Liver (tissue), 9 donors: ENCODE measurements around the gene FLOT2. TPM values are rescaled to one million over a fixed set of nuclear protein-coding genes. Genes with fewer than 3 reads are reported as not detected.

Source experiments
- DNase-seq: peaks from one replicate; pipeline ENCODE4 v3.0.0-alpha.2; 2017; ENCODE audit warnings: low spot score
- H3K27ac ChIP-seq, 2 donors: one replicate each; pipeline ENCODE4 v1.7.0; 2013; ENCODE audit warnings: inconsistent platforms in 2 of 2, low read length in 2 of 2, control low read depth in 1 of 2, low read depth in 1 of 2, mild to moderate bottlenecking in 1 of 2
- H3K27me3 ChIP-seq, 4 donors: one replicate each; pipeline versions ENCODE4 v1.6.1 to v1.7.0; 2013; ENCODE audit warnings: low read length in 3 of 4, inconsistent platforms in 1 of 4, mild to moderate bottlenecking in 1 of 4, moderate library complexity in 1 of 4; ENCODE audit not compliant: control insufficient read depth in 4 of 4, insufficient read depth in 4 of 4
- H3K36me3 ChIP-seq, 4 donors: one replicate each; pipeline versions ENCODE4 v1.6.1 to v1.7.0; 2013; ENCODE audit warnings: low read length in 3 of 4, mild to moderate bottlenecking in 3 of 4, low read depth in 1 of 4, moderate library complexity in 1 of 4; ENCODE audit not compliant: control insufficient read depth in 4 of 4, insufficient read depth in 3 of 4
- H3K4me1 ChIP-seq, 4 donors: one replicate each; pipeline versions ENCODE4 v1.6.1 to v1.7.0; 2013; ENCODE audit warnings: low read length in 3 of 4, mild to moderate bottlenecking in 3 of 4, moderate library complexity in 1 of 4; ENCODE audit not compliant: control insufficient read depth in 4 of 4, insufficient read depth in 4 of 4
- H3K4me3 ChIP-seq, 3 donors: one replicate each; pipeline versions ENCODE4 v1.6.1 to v1.7.0; 2013; ENCODE audit warnings: low read length in 3 of 3, control low read depth in 1 of 3, low read depth in 1 of 3, mild to moderate bottlenecking in 1 of 3
- H3K9ac ChIP-seq, 2 donors: one replicate each; pipeline ENCODE4 v1.7.0; 2013; ENCODE audit warnings: low read length in 2 of 2, mild to moderate bottlenecking in 2 of 2, moderate library complexity in 2 of 2, control low read depth in 1 of 2, low read depth in 1 of 2
- H3K9me3 ChIP-seq, 4 donors: one replicate each; pipeline versions ENCODE4 v1.6.1 to v1.7.0; 2013; ENCODE audit warnings: low read length in 3 of 4; ENCODE audit not compliant: control insufficient read depth in 4 of 4
- EGR1 ChIP-seq, 2 donors: IDR thresholded peaks; 2 replicates each; pipeline ENCODE4 v1.6.1; 2016 to 2018; ENCODE audit warnings: antibody characterized with exemption in 2 of 2, low read depth in 2 of 2
- FOXA1 ChIP-seq: IDR thresholded peaks from 2 replicates; pipeline ENCODE4 v1.6.1; 2016; ENCODE audit warnings: antibody characterized with exemption
- FOXA2 ChIP-seq: IDR thresholded peaks from 2 replicates; pipeline ENCODE4 v1.6.1; 2016; ENCODE audit warnings: antibody characterized with exemption
- GABPA ChIP-seq, 2 donors: IDR thresholded peaks in 1 of 2; conservative IDR thresholded peaks in 1 of 2; 2 replicates each; pipeline ENCODE4 v1.6.1; 2016; ENCODE audit warnings: antibody characterized with exemption in 2 of 2, mild to moderate bottlenecking in 1 of 2, moderate library complexity in 1 of 2
- HNF4A ChIP-seq, 2 donors: conservative IDR thresholded peaks; 2 replicates each; pipeline ENCODE4 v1.6.1; 2016; ENCODE audit warnings: antibody characterized with exemption in 2 of 2, mild to moderate bottlenecking in 2 of 2
- JUND ChIP-seq, 2 donors: IDR thresholded peaks; 2 replicates each; pipeline ENCODE4 v1.6.1; 2016; ENCODE audit warnings: antibody characterized with exemption in 2 of 2
- NR2F2 ChIP-seq: IDR thresholded peaks from 2 replicates; pipeline ENCODE4 v1.6.1; 2016; ENCODE audit warnings: antibody characterized with exemption
- RAD21 ChIP-seq, 2 donors: IDR thresholded peaks; 2 replicates each; pipeline ENCODE4 v1.6.1; 2016; ENCODE audit warnings: antibody characterized with exemption in 2 of 2, mild to moderate bottlenecking in 2 of 2
- REST ChIP-seq: IDR thresholded peaks from 2 replicates; pipeline ENCODE4 v1.6.1; 2016; ENCODE audit warnings: antibody characterized with exemption, mild to moderate bottlenecking
- RXRA ChIP-seq, 2 donors: IDR thresholded peaks; 2 replicates each; pipeline ENCODE4 v1.6.1; 2017 to 2018; ENCODE audit warnings: antibody characterized with exemption in 2 of 2, mild to moderate bottlenecking in 1 of 2
- TAF1 ChIP-seq: conservative IDR thresholded peaks from 2 replicates; pipeline ENCODE4 v1.6.1; 2016; ENCODE audit warnings: antibody characterized with exemption, mild to moderate bottlenecking
- YY1 ChIP-seq: IDR thresholded peaks from 2 replicates; pipeline ENCODE4 v1.6.1; 2016; ENCODE audit warnings: antibody characterized with exemption, mild to moderate bottlenecking
- WGBS: extraction: QIAGEN DNeasy Blood & Tissue Kit; methylation state at CpG from one replicate; pipeline ENCODE4 v1.1.7; 2013; 5-methylcytosine and 5-hydroxymethylcytosine counted together
- polyA plus RNA-seq, 2 donors: library from polyadenylated mRNA; stranded (reverse) in 1 of 2; unstranded in 1 of 2; fragments of 200-250 nt in 1 of 2; fragments of >200 nt in 1 of 2; fragmentation: Nextera tagmentation in 1 of 2; extraction: Ambion mirVana in 1 of 2; gene quantifications; one replicate each; pipeline versions ENCODE4 v1.2.1 to v1.2.3, GENCODE V29; 2013 to 2015
- total RNA-seq, 2 donors: library from RNA; depleted of rRNA; stranded (reverse); fragments of >200 nt; gene quantifications; one replicate each; pipeline ENCODE4 v1.2.3, GENCODE V29; 2014
- TF ChIP-seq, protein P1 (sequence below): IDR thresholded peaks from 2 replicates; pipeline ENCODE4 v1.6.1; 2016; ENCODE audit warnings: antibody characterized with exemption
- TF ChIP-seq, protein P2 (sequence below): IDR thresholded peaks from 2 replicates; pipeline ENCODE4 v1.6.1; 2016; ENCODE audit warnings: antibody characterized with exemption
- donor health status: healthy.
- donor health status: healthy.
- donor health status: healthy.
- donor health status: healthy.
- donor health status: healthy.

FLOT2 gene
- total and polyA plus RNA-seq, 4 donors, result 61.6 to 100 (median 69.4) TPM

DNA sequence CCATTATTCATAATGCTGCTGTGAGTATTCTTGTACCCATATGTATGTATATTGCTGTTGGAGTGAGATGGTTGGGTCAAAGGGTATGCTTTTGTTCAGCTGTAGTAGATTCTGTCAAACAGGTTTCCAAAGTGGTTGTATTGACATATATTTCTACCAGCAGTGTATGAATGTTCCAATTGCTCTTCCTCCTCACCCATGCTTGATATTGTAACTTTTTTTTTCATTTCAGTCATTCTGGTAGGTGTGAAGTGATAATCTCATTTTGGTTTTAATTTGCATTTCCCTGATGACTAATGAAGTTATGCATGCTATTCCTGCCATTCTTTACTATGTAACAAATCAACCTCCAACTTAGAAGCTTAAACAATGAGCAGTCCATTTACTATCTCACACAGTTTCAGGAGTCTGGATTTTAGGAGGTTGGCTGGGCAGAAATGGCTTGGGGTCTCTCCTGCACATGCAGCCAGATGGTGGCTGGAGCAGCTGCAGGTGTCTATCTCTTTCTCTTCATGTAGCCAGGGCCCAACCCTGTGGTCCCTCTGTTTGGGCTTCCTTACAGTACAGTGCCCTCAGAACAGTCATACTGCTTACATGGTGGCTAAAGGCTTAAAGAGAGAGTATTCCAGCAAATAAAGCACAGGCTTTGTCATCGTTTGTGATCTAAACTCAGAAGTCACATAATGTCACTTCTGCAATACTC, 21.5 kb downstream of the FLOT2 start:
- no peak overlapping the region for H3K4me3 ChIP-seq
- TF ChIP-seq TAF1, result no peak
- H3K9me3 ChIP-seq, result no peaks in the 10 kb centered on the region
- peaks cover 10 to 26% (median 20%) of the 10 kb centered on the region in 4 donors for H3K36me3 ChIP-seq
- DNase-seq, result no peak
- no peaks in the 10 kb centered on the region for H3K4me1 ChIP-seq
- H3K27ac ChIP-seq, result no peak overlapping the region
- H3K9ac ChIP-seq, result no peak overlapping the region
- no peaks in the 10 kb centered on the region for H3K27me3 ChIP-seq
- WGBS, result 61% methylated on average over 1 of the region's 1 CpG

GRCh38 chr17:28874750-28875149, 22.8 kb downstream of the FLOT2 start:
- TF ChIP-seq EGR1 (IDR thresholded peaks at IDR 0.05; ENCODE audit: low read depth in 2 of 2) (no peak), REST (no peak), FOXA1 (no peak), RAD21 (IDR thresholded peaks at IDR 0.05) (no peak), FOXA2 (no peak), YY1 (no peak), NR2F2 (no peak), TAF1 (no peak), GABPA (IDR thresholded peaks at IDR 0.05 in 1 of 2, conservative IDR thresholded peaks at IDR 0.05 in 1 of 2) (no peak)
- TF ChIP-seq, protein P1, sequence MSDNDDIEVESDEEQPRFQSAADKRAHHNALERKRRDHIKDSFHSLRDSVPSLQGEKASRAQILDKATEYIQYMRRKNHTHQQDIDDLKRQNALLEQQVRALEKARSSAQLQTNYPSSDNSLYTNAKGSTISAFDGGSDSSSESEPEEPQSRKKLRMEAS, result no peak
- TF ChIP-seq, protein P2, sequence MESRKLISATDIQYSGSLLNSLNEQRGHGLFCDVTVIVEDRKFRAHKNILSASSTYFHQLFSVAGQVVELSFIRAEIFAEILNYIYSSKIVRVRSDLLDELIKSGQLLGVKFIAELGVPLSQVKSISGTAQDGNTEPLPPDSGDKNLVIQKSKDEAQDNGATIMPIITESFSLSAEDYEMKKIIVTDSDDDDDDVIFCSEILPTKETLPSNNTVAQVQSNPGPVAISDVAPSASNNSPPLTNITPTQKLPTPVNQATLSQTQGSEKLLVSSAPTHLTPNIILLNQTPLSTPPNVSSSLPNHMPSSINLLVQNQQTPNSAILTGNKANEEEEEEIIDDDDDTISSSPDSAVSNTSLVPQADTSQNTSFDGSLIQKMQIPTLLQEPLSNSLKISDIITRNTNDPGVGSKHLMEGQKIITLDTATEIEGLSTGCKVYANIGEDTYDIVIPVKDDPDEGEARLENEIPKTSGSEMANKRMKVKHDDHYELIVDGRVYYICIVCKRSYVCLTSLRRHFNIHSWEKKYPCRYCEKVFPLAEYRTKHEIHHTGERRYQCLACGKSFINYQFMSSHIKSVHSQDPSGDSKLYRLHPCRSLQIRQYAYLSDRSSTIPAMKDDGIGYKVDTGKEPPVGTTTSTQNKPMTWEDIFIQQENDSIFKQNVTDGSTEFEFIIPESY, result no peak

GRCh38 chr17:28873839-28874238, 23.7 kb downstream of the FLOT2 start:
- 92% methylated on average over 7 of the region's 7 CpGs for WGBS
- no peak for TF ChIP-seq TAF1
- no peak for TF ChIP-seq FOXA1
- no peak for TF ChIP-seq NR2F2
- no peak for TF ChIP-seq RXRA (IDR thresholded peaks at IDR 0.05)
- no peak for TF ChIP-seq FOXA2
- no peak for TF ChIP-seq HNF4A (conservative IDR thresholded peaks at IDR 0.05)
- no peak for TF ChIP-seq YY1
- no peak for TF ChIP-seq JUND (IDR thresholded peaks at IDR 0.05)
- TF ChIP-seq, protein P1, result no peak
- no peak for TF ChIP-seq RAD21 (IDR thresholded peaks at IDR 0.05)
- TF ChIP-seq, protein P2, result no peak
- TF ChIP-seq REST, result no peak

More at GRCh38 chr17:28874750-28875149, 22.8 kb downstream of the FLOT2 start:
- 93% methylated on average over 3 of the region's 3 CpGs for WGBS
- DNase-seq, result no peak
- Histone ChIP-seq H3K9ac (no peak overlapping the region), H3K27ac (no peak overlapping the region), H3K36me3 (peaks cover 2 to 14% (median 9%) of the 10 kb centered on the region in 4 donors), H3K4me1 (no peaks in the 10 kb centered on the region), H3K4me3 (no peak overlapping the region), H3K27me3 (no peaks in the 10 kb centered on the region), H3K9me3 (no peaks in the 10 kb centered on the region)

More at GRCh38 chr17:28873839-28874238, 23.7 kb downstream of the FLOT2 start:
- Histone ChIP-seq H3K27ac (no peak overlapping the region), H3K9me3 (no peaks in the 10 kb centered on the region), H3K27me3 (no peaks in the 10 kb centered on the region), H3K4me1 (no peaks in the 10 kb centered on the region), H3K36me3 (peaks cover under 1 to 5% (median 3%) of the 10 kb centered on the region in 4 donors), H3K4me3 (no peak overlapping the region), H3K9ac (no peak overlapping the region)
- no peak for DNase-seq
